ENCODE data around the gene FUT7. TPM values are rescaled to one million over a fixed set of nuclear protein-coding genes. Genes with fewer than 3 reads are reported as not detected.

The FUT7 gene
- total and polyA plus RNA-seq, 2 of the 13 experiments (the other 11 are each of a cell fraction or from before 2014, with no cell fraction given), result 0.05 TPM; not detected in 1

- TF ChIP-seq HNF1A (IDR thresholded peaks at IDR 0.05; ENCODE audit: low read depth) (no peak), HNF1A (CRISPR knock-in tag; IDR thresholded peaks at IDR 0.05; ENCODE audit: borderline replicate concordance) (peak; percentile 50; the same call in 1 of the 2 replicates), TBX2 (CRISPR knock-in tag; IDR thresholded peaks at IDR 0.05; ENCODE audit: borderline replicate concordance) (peak; percentile 78), ZNF543 (CRISPR knock-in tag; IDR thresholded peaks at IDR 0.05) (peak; percentile 65; the same call in 1 of the 2 replicates), ARNT2 (CRISPR knock-in tag; IDR thresholded peaks at IDR 0.05; ENCODE audit: low read depth) (peak; percentile 69; the same call in 1 of the 2 replicates), ZNF556 (CRISPR knock-in tag; IDR thresholded peaks at IDR 0.05; ENCODE audit: borderline replicate concordance) (no peak), DR1 (CRISPR knock-in tag; IDR thresholded peaks at IDR 0.05) (no peak), FUBP1 (CRISPR knock-in tag; IDR thresholded peaks at IDR 0.05; ENCODE audit: borderline replicate concordance) (no peak), ARID5B (CRISPR knock-in tag; IDR thresholded peaks at IDR 0.05) (peak; percentile 28; the same call in 1 of the 2 replicates), LBX2 (CRISPR knock-in tag; IDR thresholded peaks at IDR 0.05; ENCODE audit: borderline replicate concordance) (0 out of 2 replicates have a peak, but pooled peaks have one; percentile 49), MED8 (CRISPR knock-in tag; IDR thresholded peaks at IDR 0.05; ENCODE audit: insufficient replicate concordance) (no peak), ZNF580 (CRISPR knock-in tag; IDR thresholded peaks at IDR 0.05; ENCODE audit: borderline replicate concordance, low read depth) (peak; percentile 80; the same call in 1 of the 2 replicates), KDM1A (CRISPR knock-in tag; IDR thresholded peaks at IDR 0.05) (no peak), PBX2 (CRISPR knock-in tag; IDR thresholded peaks at IDR 0.05) (no peak)
These were observed 14.3 kb upstream of the FUT7 start, which contains the start of gene NPDC1 (continued) for GRCh38 chr9:137046088-137046787.
